ENCODE data around the gene RNASE9. TPM values are rescaled to one million over a fixed set of nuclear protein-coding genes. Genes with fewer than 3 reads are reported as not detected.

RNASE9 gene
- total RNA-seq, 4 donors from 2014 or later = not detected

- in situ Hi-C loops (cut with MboI; ENCODE audit: low sequenced_read_pairs in 4 of 4) (no loop called here), intact Hi-C loops (cut with DNase I; ENCODE audit: low total_unique reads) (no loop called here)
- ATAC-seq = no peak
- no peak for DNase-seq
- Histone ChIP-seq H3K9me3 (no peaks in the 10 kb centered on the region), H3K4me3 (no peak overlapping the region), H3K27ac (no peak overlapping the region), H3K4me1 (no peaks in the 10 kb centered on the region), H3K36me3 (no peaks in the 10 kb centered on the region), H3K27me3 (no peaks in the 10 kb centered on the region)
- no peak for TF ChIP-seq CTCF (IDR thresholded peaks at IDR 0.05 in 4 of 5, conservative IDR thresholded peaks at IDR 0.05 in 1 of 5)
These were observed 3.7 kb downstream of the RNASE9 start for GRCh38 chr14:20557212-20557542.

- in situ Hi-C loops (cut with MboI; ENCODE audit: low sequenced_read_pairs in 4 of 4) = no loop called here
- ATAC-seq (no peak), DNase-seq (no peak)
- Histone ChIP-seq H3K9me3 (no peaks in the 10 kb centered on the region), H3K36me3 (no peaks in the 10 kb centered on the region), H3K4me3 (no peak overlapping the region), H3K27me3 (no peaks in the 10 kb centered on the region), H3K4me1 (no peaks in the 10 kb centered on the region), H3K27ac (no peak overlapping the region)
- TF ChIP-seq POLR2A (IDR thresholded peaks at IDR 0.05) (no peak), CTCF (IDR thresholded peaks at IDR 0.05 in 4 of 5, conservative IDR thresholded peaks at IDR 0.05 in 1 of 5) (no peak)
- intact Hi-C loops (cut with DNase I; ENCODE audit: low total_unique reads) = no loop called here
These were observed 4.2 kb downstream of the RNASE9 start for GRCh38 chr14:20556500-20557211.

GRCh38 chr14:20555845-20556244 is 5.0 kb downstream of the RNASE9 start:
- Histone ChIP-seq H3K9me3 (no peaks in the 10 kb centered on the region), H3K27me3 (no peaks in the 10 kb centered on the region), H3K4me3 (no peak overlapping the region), H3K36me3 (no peaks in the 10 kb centered on the region), H3K27ac (no peak overlapping the region), H3K4me1 (no peaks in the 10 kb centered on the region)
- in situ Hi-C loops (cut with MboI; ENCODE audit: low sequenced_read_pairs in 4 of 4) = no loop called here
- no peak for TF ChIP-seq CTCF (IDR thresholded peaks at IDR 0.05 in 4 of 5, conservative IDR thresholded peaks at IDR 0.05 in 1 of 5)
- TF ChIP-seq POLR2A (IDR thresholded peaks at IDR 0.05) = no peak
- ATAC-seq (no peak), DNase-seq (no peak)
- intact Hi-C loops (cut with DNase I; ENCODE audit: low total_unique reads) = no loop called here

- Histone ChIP-seq H3K36me3 (no peaks in the 10 kb centered on the region), H3K9me3 (no peaks in the 10 kb centered on the region), H3K4me1 (no peaks in the 10 kb centered on the region), H3K4me3 (no peak overlapping the region), H3K27me3 (no peaks in the 10 kb centered on the region), H3K27ac (no peak overlapping the region)
- TF ChIP-seq CTCF (IDR thresholded peaks at IDR 0.05 in 4 of 5, conservative IDR thresholded peaks at IDR 0.05 in 1 of 5) = no peak
- TF ChIP-seq POLR2A (IDR thresholded peaks at IDR 0.05) = no peak
- ATAC-seq (no peak), DNase-seq (no peak)
- intact Hi-C loops (cut with DNase I; ENCODE audit: low total_unique reads) = no loop called here
- in situ Hi-C loops (cut with MboI; ENCODE audit: low sequenced_read_pairs in 4 of 4) = no loop called here
These were observed 7.8 kb downstream of the RNASE9 start for GRCh38 chr14:20553024-20553423.

- TF ChIP-seq CTCF (IDR thresholded peaks at IDR 0.05 in 4 of 5, conservative IDR thresholded peaks at IDR 0.05 in 1 of 5) = no peak
- TF ChIP-seq POLR2A (IDR thresholded peaks at IDR 0.05) = no peak
- DNase-seq = no peak
- no peak for ATAC-seq
These were observed 9.2 kb downstream of the RNASE9 start for GRCh38 chr14:20551606-20552005.

More at GRCh38 chr14:20551606-20552005, 9.2 kb downstream of the RNASE9 start:
- in situ Hi-C loops (cut with MboI; ENCODE audit: low sequenced_read_pairs in 4 of 4) = no loop called here
- Histone ChIP-seq H3K36me3 (no peaks in the 10 kb centered on the region), H3K4me3 (no peak overlapping the region), H3K27me3 (no peaks in the 10 kb centered on the region), H3K27ac (no peak overlapping the region), H3K4me1 (no peaks in the 10 kb centered on the region), H3K9me3 (no peaks in the 10 kb centered on the region)
- intact Hi-C loops (cut with DNase I; ENCODE audit: low total_unique reads) = no loop called here
